SK-N-MC (cell line): ENCODE measurements around the gene SERPINA9.

Experiments used
- EZH2 ChIP-seq: fragments of 200-600 bp; sonication (generic); IDR thresholded peaks from one replicate; pipeline ENCODE4 v1.6.1; 2017; ENCODE audit warnings: antibody characterized with exemption
- POLR2AphosphoS5 ChIP-seq: IDR thresholded peaks from 2 replicates; pipeline ENCODE4 v1.6.1; 2012; ENCODE audit warnings: mild to moderate bottlenecking, low read depth, low read length, borderline replicate concordance

DNA sequence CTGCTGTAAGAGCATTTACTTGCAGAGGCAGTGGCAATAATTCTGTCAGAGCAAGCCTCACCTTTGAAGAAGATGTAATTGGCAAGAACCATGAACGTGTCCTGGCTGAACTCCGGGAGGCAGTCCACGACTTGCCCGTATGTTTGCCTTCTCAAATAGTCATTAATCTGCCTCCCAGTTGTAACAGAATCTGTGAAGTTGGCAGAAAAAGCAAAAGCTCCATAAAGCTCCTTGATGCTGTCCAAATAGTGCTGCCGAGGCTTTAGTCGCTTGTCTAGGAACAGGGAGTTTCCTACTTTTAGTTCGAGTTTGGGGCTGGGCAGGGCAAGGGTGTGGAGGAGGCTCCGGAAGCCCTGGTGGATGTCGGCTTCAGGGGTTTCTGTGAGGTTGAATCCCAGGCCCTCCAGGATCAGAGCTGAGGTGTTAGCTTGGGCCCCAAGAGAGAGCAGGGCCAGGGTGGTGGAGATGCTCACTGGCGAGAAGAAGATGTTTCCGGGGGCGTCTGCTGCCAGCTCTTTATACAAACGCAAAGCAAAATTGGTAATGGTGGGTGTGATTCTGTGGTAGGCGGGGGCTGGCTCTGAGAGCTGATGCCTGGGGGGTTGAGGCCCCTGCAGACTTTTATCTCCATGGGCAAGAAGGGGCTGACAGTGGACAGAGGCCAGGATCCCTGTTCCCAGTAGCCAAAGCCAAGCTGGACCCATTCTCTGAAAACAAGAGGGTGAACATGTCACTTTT, 27.8 kb downstream of the SERPINA9 start:
- TF ChIP-seq POLR2AphosphoS5 (no peak), EZH2 (no peak)
